ENCODE data around the gene FCHSD1. TPM values are rescaled to one million over a fixed set of nuclear protein-coding genes. Genes with fewer than 3 reads are reported as not detected.

Gene FCHSD1
- polyA plus RNA-seq, 4 donors = 8.3 to 22.0 (median 13.6) TPM

DNA sequence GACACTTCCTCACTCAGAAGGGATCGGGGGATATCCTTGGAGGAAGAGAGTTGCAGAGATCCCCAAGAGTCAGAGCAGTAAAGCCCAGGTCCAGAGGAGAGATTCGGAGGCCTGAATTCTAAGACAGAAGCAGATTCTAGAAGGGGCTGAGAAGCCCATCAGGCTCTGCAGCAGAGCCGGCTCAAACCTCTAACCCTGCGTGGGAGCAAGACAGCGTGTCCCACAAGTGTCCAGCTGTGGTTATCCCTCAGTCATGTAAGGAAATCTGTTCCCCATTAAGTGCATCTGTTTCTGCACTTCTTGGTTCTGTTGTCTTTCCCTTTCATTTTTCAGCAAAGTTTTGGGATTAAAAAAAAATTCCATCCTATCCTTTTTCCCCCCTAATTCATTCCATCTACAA is 27.6 kb downstream of the FCHSD1 start:
- H3K4me3 ChIP-seq (ENCODE audit: low read depth in 1 of 3, low read length in 3 of 3) = no peak overlapping the region
- WGBS, 3 donors = 78 to 88% (median 85%) methylated on average over 5 of the region's 5 CpGs
- no peaks in the 10 kb centered on the region for H3K9me3 ChIP-seq (ENCODE audit: control insufficient read depth in 2 of 2, insufficient read depth in 1 of 2, low read depth in 1 of 2, low read length in 1 of 2)
- DNase-seq (no peak), FAIRE-seq (no peak)
- H3K4me1 ChIP-seq (ENCODE audit: control insufficient read depth in 3 of 3, insufficient read depth in 2 of 3, low read depth in 1 of 3, low read length in 2 of 3) = no peaks in the 10 kb centered on the region
- H3K36me3 ChIP-seq (ENCODE audit: control insufficient read depth in 3 of 3, insufficient read depth in 2 of 3, low read depth in 1 of 3, low read length in 3 of 3) = peaks cover 6 to 58% (median 13%) of the 10 kb centered on the region in 3 donors
- H3K27ac ChIP-seq (ENCODE audit: low read depth in 1 of 3, low read length in 2 of 3) = no peak overlapping the region
- no peaks in the 10 kb centered on the region for H3K27me3 ChIP-seq (ENCODE audit: control insufficient read depth in 3 of 3, insufficient read depth in 3 of 3, low read length in 3 of 3)

DNA sequence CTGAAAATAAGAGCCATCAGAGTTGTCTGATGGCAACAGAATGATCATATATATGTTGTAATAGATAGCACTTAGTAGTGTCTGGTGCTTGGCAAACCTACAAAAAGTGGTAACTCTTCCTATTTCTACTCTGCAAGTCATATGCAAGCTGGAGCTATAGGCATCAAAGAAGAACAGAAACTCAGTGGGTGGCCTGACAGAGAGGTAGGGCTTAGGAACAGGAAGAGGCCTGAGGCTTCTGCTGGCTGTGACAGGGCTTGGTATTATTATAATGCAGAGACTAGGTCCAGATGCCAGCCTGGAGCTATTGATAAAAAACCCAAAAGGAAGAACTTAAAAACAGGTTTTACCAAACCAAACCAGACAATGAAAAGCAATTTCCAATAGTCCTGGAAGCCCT is 28.0 kb downstream of the FCHSD1 start:
- Histone ChIP-seq H3K4me1 (ENCODE audit: control insufficient read depth in 3 of 3, insufficient read depth in 2 of 3, low read depth in 1 of 3, low read length in 2 of 3) (no peaks in the 10 kb centered on the region), H3K36me3 (ENCODE audit: control insufficient read depth in 3 of 3, insufficient read depth in 2 of 3, low read depth in 1 of 3, low read length in 3 of 3) (peaks cover 6 to 54% (median 10%) of the 10 kb centered on the region in 3 donors), H3K27ac (ENCODE audit: low read depth in 1 of 3, low read length in 2 of 3) (no peak overlapping the region), H3K9me3 (ENCODE audit: control insufficient read depth in 2 of 2, insufficient read depth in 1 of 2, low read depth in 1 of 2, low read length in 1 of 2) (no peaks in the 10 kb centered on the region), H3K4me3 (ENCODE audit: low read depth in 1 of 3, low read length in 3 of 3) (no peak overlapping the region), H3K27me3 (ENCODE audit: control insufficient read depth in 3 of 3, insufficient read depth in 3 of 3, low read length in 3 of 3) (no peaks in the 10 kb centered on the region)
- FAIRE-seq (no peak), DNase-seq (no peak)

- H3K4me3 ChIP-seq (ENCODE audit: low read depth in 1 of 3, low read length in 3 of 3) = peak within 1 kb of the TSS; percentile 85 to 96 (median 94)
- FAIRE-seq = no peak
These were observed 32.2 kb downstream of the FCHSD1 start, which contains the start of gene DIAPH1 for GRCh38 chr5:141618804-141619554. Gene DIAPH1, minus strand, starts transcription at chr5:141619000. Its CDS starts 86 bp downstream, at chr5:141618914.

GRCh38 chr5:141618030-141618803 is 33.0 kb downstream of the FCHSD1 start:
- H3K9me3 ChIP-seq (ENCODE audit: control insufficient read depth in 2 of 2, insufficient read depth in 1 of 2, low read depth in 1 of 2, low read length in 1 of 2) = no peaks in the 10 kb centered on the region
- peak overlapping the region; percentile 92 to 99 (median 95) for H3K27ac ChIP-seq (ENCODE audit: low read depth in 1 of 3, low read length in 2 of 3)
- H3K36me3 ChIP-seq (ENCODE audit: control insufficient read depth in 3 of 3, insufficient read depth in 2 of 3, low read depth in 1 of 3, low read length in 3 of 3) = peaks cover 2 to 20% (median 6%) of the 10 kb centered on the region in 3 donors
- 0 to 1% (median 0%) methylated on average over 32 to 36 of the region's 36 CpGs for WGBS, 3 donors
- no peak for FAIRE-seq
- peak; percentile 87 to 89 for DNase-seq
- peak overlapping the region; percentile 85 to 96 (median 94) for H3K4me3 ChIP-seq (ENCODE audit: low read depth in 1 of 3, low read length in 3 of 3)
- no peaks in the 10 kb centered on the region for H3K27me3 ChIP-seq (ENCODE audit: control insufficient read depth in 3 of 3, insufficient read depth in 3 of 3, low read length in 3 of 3)
- H3K4me1 ChIP-seq (ENCODE audit: control insufficient read depth in 3 of 3, insufficient read depth in 2 of 3, low read depth in 1 of 3, low read length in 2 of 3) = peaks cover 6 to 7% (median 6%) of the 10 kb centered on the region in 3 donors

More at GRCh38 chr5:141618804-141619554, 32.2 kb downstream of the FCHSD1 start, which contains the start of gene DIAPH1:
- Histone ChIP-seq H3K36me3 (ENCODE audit: control insufficient read depth in 3 of 3, insufficient read depth in 2 of 3, low read depth in 1 of 3, low read length in 3 of 3) (peaks cover 2 to 26% (median 6%) of the 10 kb centered on the region in 3 donors), H3K4me1 (ENCODE audit: control insufficient read depth in 3 of 3, insufficient read depth in 2 of 3, low read depth in 1 of 3, low read length in 2 of 3) (peaks cover 4 to 7% (median 6%) of the 10 kb centered on the region in 3 donors), H3K9me3 (ENCODE audit: control insufficient read depth in 2 of 2, insufficient read depth in 1 of 2, low read depth in 1 of 2, low read length in 1 of 2) (no peaks in the 10 kb centered on the region), H3K27ac (ENCODE audit: low read depth in 1 of 3, low read length in 2 of 3) (peak within 1 kb of the TSS; percentile 92 to 99 (median 95)), H3K27me3 (ENCODE audit: control insufficient read depth in 3 of 3, insufficient read depth in 3 of 3, low read length in 3 of 3) (no peaks in the 10 kb centered on the region)
- WGBS, 3 donors = 1% methylated on average over 30 to 70 of the region's 70 CpGs
- DNase-seq = peak; percentile 96 to 99

GRCh38 chr5:141617682-141618029 is 33.6 kb downstream of the FCHSD1 start:
- Histone ChIP-seq H3K27ac (ENCODE audit: low read depth in 1 of 3, low read length in 2 of 3) (peak overlapping the region; percentile 92 to 99 (median 95)), H3K36me3 (ENCODE audit: control insufficient read depth in 3 of 3, insufficient read depth in 2 of 3, low read depth in 1 of 3, low read length in 3 of 3) (peaks cover 1 to 16% (median 6%) of the 10 kb centered on the region in 3 donors), H3K9me3 (ENCODE audit: control insufficient read depth in 2 of 2, insufficient read depth in 1 of 2, low read depth in 1 of 2, low read length in 1 of 2) (no peaks in the 10 kb centered on the region), H3K4me1 (ENCODE audit: control insufficient read depth in 3 of 3, insufficient read depth in 2 of 3, low read depth in 1 of 3, low read length in 2 of 3) (peaks cover 6 to 7% (median 6%) of the 10 kb centered on the region in 3 donors), H3K4me3 (ENCODE audit: low read depth in 1 of 3, low read length in 3 of 3) (peak overlapping the region; percentile 85 to 96 (median 94)), H3K27me3 (ENCODE audit: control insufficient read depth in 3 of 3, insufficient read depth in 3 of 3, low read length in 3 of 3) (no peaks in the 10 kb centered on the region)
- 1 to 8% (median 1%) methylated on average over 9 of the region's 9 CpGs for WGBS, 3 donors
- no peak for FAIRE-seq
- no peak for DNase-seq

DNA sequence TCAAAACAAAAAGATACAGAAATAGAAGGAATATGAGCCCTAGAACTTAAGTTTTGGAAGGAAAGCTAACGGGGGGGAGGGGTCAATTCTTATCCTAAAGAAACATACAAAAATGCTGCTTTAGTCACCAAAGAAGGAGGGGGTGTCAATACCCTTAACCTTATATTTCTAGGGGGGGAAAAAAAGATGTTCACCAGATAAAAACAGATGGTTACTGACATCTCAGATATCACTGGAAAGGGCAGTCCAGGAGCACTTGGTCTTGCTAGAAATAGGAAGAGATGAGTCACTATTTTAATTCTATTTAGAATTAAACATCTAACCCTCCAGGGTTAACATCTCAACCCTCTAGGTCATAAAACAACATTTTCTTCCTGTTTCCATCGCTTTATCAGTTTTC is 34.1 kb downstream of the FCHSD1 start:
- H3K9me3 ChIP-seq (ENCODE audit: control insufficient read depth in 2 of 2, insufficient read depth in 1 of 2, low read depth in 1 of 2, low read length in 1 of 2) = no peaks in the 10 kb centered on the region
- H3K4me3 ChIP-seq (ENCODE audit: low read depth in 1 of 3, low read length in 3 of 3) = peak overlapping the region in 2 of 3 donors; percentile 85 to 96
- H3K27ac ChIP-seq (ENCODE audit: low read depth in 1 of 3, low read length in 2 of 3) = peak overlapping the region in 2 of 3 donors; percentile 95 to 99
- 24 to 32% (median 27%) methylated on average over 2 of the region's 2 CpGs for WGBS, 3 donors
- H3K4me1 ChIP-seq (ENCODE audit: control insufficient read depth in 3 of 3, insufficient read depth in 2 of 3, low read depth in 1 of 3, low read length in 2 of 3) = peaks cover 6 to 7% (median 6%) of the 10 kb centered on the region in 3 donors
- H3K27me3 ChIP-seq (ENCODE audit: control insufficient read depth in 3 of 3, insufficient read depth in 3 of 3, low read length in 3 of 3) = no peaks in the 10 kb centered on the region
- peaks cover 0 to 11% (median 6%) of the 10 kb centered on the region in 3 donors for H3K36me3 ChIP-seq (ENCODE audit: control insufficient read depth in 3 of 3, insufficient read depth in 2 of 3, low read depth in 1 of 3, low read length in 3 of 3)
- FAIRE-seq (no peak), DNase-seq (no peak)

- no peak for DNase-seq
- H3K27ac ChIP-seq (ENCODE audit: low read depth in 1 of 3, low read length in 2 of 3) = peak overlapping the region in 1 of 3 donors; percentile 95
- 58 to 61% (median 58%) methylated on average over 9 of the region's 9 CpGs for WGBS, 3 donors
- no peaks in the 10 kb centered on the region for H3K27me3 ChIP-seq (ENCODE audit: control insufficient read depth in 3 of 3, insufficient read depth in 3 of 3, low read length in 3 of 3)
- H3K9me3 ChIP-seq (ENCODE audit: control insufficient read depth in 2 of 2, insufficient read depth in 1 of 2, low read depth in 1 of 2, low read length in 1 of 2) = no peaks in the 10 kb centered on the region
- H3K36me3 ChIP-seq (ENCODE audit: control insufficient read depth in 3 of 3, insufficient read depth in 2 of 3, low read depth in 1 of 3, low read length in 3 of 3) = peaks cover 0 to 7% (median 5%) of the 10 kb centered on the region in 3 donors
- peaks cover 6 to 7% (median 6%) of the 10 kb centered on the region in 3 donors for H3K4me1 ChIP-seq (ENCODE audit: control insufficient read depth in 3 of 3, insufficient read depth in 2 of 3, low read depth in 1 of 3, low read length in 2 of 3)
- H3K4me3 ChIP-seq (ENCODE audit: low read depth in 1 of 3, low read length in 3 of 3) = peak overlapping the region in 2 of 3 donors; percentile 1 to 96
- FAIRE-seq = no peak
These were observed 35.1 kb downstream of the FCHSD1 start for GRCh38 chr5:141615991-141616720.

DNA sequence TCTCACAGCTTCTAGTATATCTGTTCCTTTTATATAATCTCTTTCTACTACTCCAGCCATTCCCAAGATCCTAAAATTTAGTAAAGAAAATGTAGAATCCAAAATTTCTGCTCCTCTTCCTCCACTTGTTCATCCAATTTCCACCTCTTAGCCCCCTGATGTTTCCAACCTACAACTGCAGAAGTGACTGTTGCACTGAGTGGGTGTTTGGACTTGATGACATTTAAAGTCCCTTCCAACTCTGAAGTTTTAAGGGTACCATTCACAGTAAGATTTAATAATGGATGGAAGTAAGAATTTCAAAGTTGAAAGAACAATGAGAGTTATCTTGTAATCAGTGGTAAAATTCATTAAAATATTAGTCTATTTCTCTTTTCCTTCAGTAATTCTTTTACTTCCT is 37.9 kb downstream of the FCHSD1 start:
- Histone ChIP-seq H3K4me1 (ENCODE audit: control insufficient read depth in 3 of 3, insufficient read depth in 2 of 3, low read depth in 1 of 3, low read length in 2 of 3) (peaks cover 6 to 15% (median 12%) of the 10 kb centered on the region in 3 donors), H3K27me3 (ENCODE audit: control insufficient read depth in 3 of 3, insufficient read depth in 3 of 3, low read length in 3 of 3) (no peaks in the 10 kb centered on the region), H3K36me3 (ENCODE audit: control insufficient read depth in 3 of 3, insufficient read depth in 2 of 3, low read depth in 1 of 3, low read length in 3 of 3) (peaks cover 0 to 11% (median 0%) of the 10 kb centered on the region in 3 donors), H3K4me3 (ENCODE audit: low read depth in 1 of 3, low read length in 3 of 3) (no peak overlapping the region), H3K9me3 (ENCODE audit: control insufficient read depth in 2 of 2, insufficient read depth in 1 of 2, low read depth in 1 of 2, low read length in 1 of 2) (no peaks in the 10 kb centered on the region), H3K27ac (ENCODE audit: low read depth in 1 of 3, low read length in 2 of 3) (no peak overlapping the region)
- FAIRE-seq (no peak), DNase-seq (no peak)
